NCI-H446 (cell line): Measurements from ENCODE around the gene ANKRD20A1.
"Not testable (repeated sequence)": the region's sequence is repeated elsewhere in the genome, so short reads cannot be mapped to it uniquely, and the experiment has no call there.

ENCODE experiments used
- DNase-seq, 2 experiments: peaks; one replicate each; lab custom pipeline; 2025; lab: John Stamatoyannopoulos, UW

The ANKRD20A1 gene

DNA sequence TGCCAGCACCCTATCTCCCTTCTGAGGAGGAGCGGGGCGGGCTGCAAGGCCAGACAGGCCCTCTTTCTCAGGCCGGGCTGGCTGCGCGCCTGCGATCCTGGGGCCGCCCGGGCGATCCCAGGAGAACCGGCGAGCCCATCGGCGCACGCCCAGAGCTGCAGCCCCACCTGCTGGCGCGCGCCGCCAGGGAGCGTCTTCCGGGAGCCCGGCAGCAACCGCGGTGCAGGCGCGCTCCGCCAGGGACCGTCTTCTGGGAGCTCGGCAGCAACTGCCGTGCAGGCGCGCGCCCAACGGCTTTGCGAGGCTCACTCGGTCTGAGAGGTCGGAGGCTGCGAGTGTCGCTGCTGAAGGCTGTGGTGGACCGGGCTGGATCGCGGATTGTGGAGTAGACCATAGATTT, at the start of gene ANKRD20A1:
Gene ANKRD20A1 (plus strand): TSS at position 61 of the 400 bp plus-strand sequence. CDS start 496 bp downstream, outside the sequence.
- not testable (repeated sequence) for DNase-seq

- DNase-seq = not testable (repeated sequence)
These were observed 26.6 kb upstream of the ANKRD20A1 start for GRCh38 chr9:67832088-67832487.
